Erythroblast (primary cell): Measurements from ENCODE around the gene GPSM3.

Experiments used
- GATA1 ChIP-seq: IDR thresholded peaks from 2 replicates; pipeline ENCODE4 v1.6.1; 2011; ENCODE audit warnings: low read depth, mild to moderate bottlenecking, control low read depth, low read length, moderate library complexity
- POLR2A ChIP-seq: IDR thresholded peaks from 2 replicates; pipeline ENCODE4 v1.6.1; 2011; ENCODE audit warnings: mild to moderate bottlenecking, low read length

- TF ChIP-seq POLR2A: no peak
- no peak for TF ChIP-seq GATA1
Observed at GRCh38 chr6:32208996-32209395, 16.6 kb upstream of the GPSM3 start.
